Hepatocyte (in vitro differentiated cells): ENCODE results near the gene SMIM12.

Source experiments
- CTCF ChIP-seq: fragments of 200-600 bp; sonication (generic); IDR thresholded peaks from 2 replicates; pipeline ENCODE4 v1.5.1; 2016; ENCODE audit warnings: antibody characterized with exemption, mild to moderate bottlenecking; ENCODE audit not compliant: poor library complexity
- EZH2phosphoT487 ChIP-seq: fragments of 200-600 bp; sonication (generic); IDR thresholded peaks from one replicate; pipeline ENCODE4 v1.6.1; 2018; ENCODE audit warnings: antibody characterized with exemption, mild to moderate bottlenecking, low read depth, moderate library complexity; ENCODE audit not compliant: unreplicated experiment, severe bottlenecking

DNA sequence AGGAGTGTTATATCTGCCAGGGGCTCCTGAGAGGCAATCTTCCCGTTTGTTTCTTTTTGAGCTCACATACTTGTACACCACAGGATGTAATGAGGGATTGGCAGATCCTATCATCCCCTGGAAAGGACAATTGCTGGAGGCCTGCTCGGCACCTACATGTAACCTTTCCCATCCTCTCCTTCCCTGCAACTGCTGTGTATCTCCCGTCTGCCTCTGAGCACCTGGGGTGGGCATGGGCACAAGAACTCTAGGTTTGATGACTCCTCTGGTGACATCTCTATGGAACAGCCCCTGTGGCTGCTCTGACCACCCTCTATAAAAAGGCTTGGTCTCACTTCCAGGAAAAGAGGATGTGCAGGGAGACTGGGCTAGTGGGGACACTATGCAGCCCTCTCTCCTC lies 25.0 kb upstream of the SMIM12 start:
- TF ChIP-seq EZH2phosphoT487 (no peak), CTCF (no peak)
